Measurements from ENCODE around the gene CLEC1B. TPM values are rescaled to one million over a fixed set of nuclear protein-coding genes. Genes with fewer than 3 reads are reported as not detected.

The CLEC1B gene
- total RNA-seq = not detected

DNA sequence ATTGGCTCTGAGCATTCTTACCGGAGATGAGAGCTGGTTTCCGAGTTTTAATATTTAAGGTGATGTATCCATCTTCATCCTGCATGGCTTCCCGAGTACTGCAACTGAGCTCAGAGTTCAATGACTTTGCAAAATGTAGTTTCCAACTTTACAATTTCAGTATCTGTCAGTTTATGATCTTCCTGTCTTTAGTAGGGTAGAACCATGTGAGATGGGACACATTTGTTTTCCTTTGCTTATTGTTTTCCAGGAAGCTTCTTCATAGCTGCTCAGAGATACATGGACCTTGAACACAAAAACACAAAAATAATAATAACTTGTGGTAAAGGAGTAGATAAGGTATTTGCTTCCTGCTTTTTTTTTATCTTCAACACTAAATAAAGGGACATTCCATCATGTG, at the start of gene CLEC1B:
Gene CLEC1B (minus strand): TSS at position 106 of the 400 bp plus-strand sequence. CDS start 21 bp downstream, at position 85.
- no peak for TF ChIP-seq POLR2A (IDR thresholded peaks at IDR 0.05)
- TF ChIP-seq, protein P1, sequence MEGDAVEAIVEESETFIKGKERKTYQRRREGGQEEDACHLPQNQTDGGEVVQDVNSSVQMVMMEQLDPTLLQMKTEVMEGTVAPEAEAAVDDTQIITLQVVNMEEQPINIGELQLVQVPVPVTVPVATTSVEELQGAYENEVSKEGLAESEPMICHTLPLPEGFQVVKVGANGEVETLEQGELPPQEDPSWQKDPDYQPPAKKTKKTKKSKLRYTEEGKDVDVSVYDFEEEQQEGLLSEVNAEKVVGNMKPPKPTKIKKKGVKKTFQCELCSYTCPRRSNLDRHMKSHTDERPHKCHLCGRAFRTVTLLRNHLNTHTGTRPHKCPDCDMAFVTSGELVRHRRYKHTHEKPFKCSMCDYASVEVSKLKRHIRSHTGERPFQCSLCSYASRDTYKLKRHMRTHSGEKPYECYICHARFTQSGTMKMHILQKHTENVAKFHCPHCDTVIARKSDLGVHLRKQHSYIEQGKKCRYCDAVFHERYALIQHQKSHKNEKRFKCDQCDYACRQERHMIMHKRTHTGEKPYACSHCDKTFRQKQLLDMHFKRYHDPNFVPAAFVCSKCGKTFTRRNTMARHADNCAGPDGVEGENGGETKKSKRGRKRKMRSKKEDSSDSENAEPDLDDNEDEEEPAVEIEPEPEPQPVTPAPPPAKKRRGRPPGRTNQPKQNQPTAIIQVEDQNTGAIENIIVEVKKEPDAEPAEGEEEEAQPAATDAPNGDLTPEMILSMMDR (IDR thresholded peaks at IDR 0.05) = no peak
- DNase-seq (ENCODE audit: low spot score in 2 of 2) = no peak
- no peak within 1 kb of the TSS for H3K4me3 ChIP-seq (ENCODE audit: low read depth, poor library complexity, severe bottlenecking)
- intact Hi-C loops (cut with DNase I; ENCODE audit: low total_unique reads) = no loop called here
- WGBS, 2 donors = 94 to 98% methylated on average over 3 of the region's 3 CpGs

DNA sequence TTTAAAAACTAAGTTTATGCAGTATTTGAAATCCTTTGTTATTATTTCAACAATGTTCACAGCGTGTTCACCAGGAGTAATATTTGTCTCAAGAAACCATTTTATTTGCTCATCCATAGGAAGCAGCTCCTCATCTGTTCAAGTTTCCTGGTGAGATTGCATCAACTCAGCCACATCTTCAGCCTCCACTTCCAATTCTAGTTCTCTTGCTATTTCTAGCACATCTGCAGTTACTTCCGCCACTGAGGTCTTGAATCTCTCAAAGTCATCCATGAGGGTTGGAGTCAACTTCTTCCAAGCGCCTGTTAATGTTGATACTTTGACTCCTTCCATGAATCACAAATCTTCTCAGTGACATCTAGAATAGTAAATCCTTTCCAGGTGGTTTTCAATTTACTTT, 49.6 kb upstream of the CLEC1B start:
- no peak overlapping the region for H3K4me3 ChIP-seq (ENCODE audit: low read depth, poor library complexity, severe bottlenecking)
- intact Hi-C loops (cut with DNase I; ENCODE audit: low total_unique reads) = no loop called here
- no peak for DNase-seq (ENCODE audit: low spot score in 2 of 2)
- 54 to 82% methylated on average over 3 of the region's 3 CpGs for WGBS, 2 donors
- no peak for TF ChIP-seq POLR2A (IDR thresholded peaks at IDR 0.05)

DNA sequence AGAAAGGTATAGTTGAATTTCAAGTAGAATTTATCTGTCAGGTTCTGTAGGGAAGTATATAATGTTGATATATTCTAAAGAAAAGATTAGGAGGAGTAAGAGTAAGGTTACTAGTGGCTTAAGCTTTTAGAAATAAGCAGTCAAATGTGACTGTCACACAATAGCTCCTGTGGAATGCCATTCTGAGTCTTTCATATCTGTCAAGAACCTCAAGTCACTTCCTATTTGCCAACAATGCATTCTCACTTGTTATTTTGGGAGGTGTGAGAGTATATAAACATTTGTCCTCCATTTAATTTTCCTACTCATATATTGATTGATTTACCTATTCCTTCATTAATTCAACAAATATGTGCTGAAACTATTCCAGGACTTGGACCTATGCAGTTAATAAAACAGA, 43.2 kb upstream of the CLEC1B start:
- intact Hi-C loops (cut with DNase I; ENCODE audit: low total_unique reads) = no loop called here
- TF ChIP-seq POLR2A (IDR thresholded peaks at IDR 0.05) = no peak
- H3K4me3 ChIP-seq (ENCODE audit: low read depth, poor library complexity, severe bottlenecking) = no peak overlapping the region
- DNase-seq (ENCODE audit: low spot score in 2 of 2) = no peak

DNA sequence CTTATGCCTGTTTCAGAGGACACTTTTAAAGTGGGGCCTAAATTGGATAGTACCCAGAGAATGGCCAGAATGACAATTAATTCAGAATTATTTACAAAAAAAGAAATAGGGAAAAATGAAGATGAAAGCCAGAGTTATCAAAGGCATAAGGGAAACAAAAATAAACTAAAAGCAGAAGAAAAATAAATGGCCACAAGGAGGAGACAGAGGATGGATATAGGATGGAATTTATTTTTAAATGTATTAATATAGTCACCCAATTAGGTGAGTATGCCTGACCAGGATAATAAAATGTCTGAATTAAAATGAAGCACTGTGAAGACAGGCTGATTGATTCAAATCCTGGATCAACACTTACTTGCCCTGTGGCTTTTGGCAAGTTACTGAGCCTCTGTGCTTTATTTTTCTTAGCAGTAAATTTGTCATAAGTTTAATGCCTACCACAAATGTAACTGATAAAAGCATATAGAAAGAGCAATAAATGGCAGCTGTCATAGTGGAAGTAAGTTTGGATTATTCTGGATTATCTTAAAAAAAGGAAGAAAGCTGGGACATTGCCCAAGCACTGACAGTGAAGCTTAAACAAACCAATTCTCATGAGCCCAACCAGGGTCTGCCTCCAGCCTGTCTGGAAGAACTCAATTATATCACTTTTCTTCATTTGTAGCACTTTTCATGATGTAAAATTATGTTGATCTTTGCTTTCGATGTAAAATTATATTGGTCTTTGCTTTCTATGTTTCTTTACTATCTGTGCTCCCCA, 35.0 kb upstream of the CLEC1B start:
- TF ChIP-seq POLR2A (IDR thresholded peaks at IDR 0.05) = no peak
- TF ChIP-seq, protein P1 (IDR thresholded peaks at IDR 0.05) = no peak
- no peak overlapping the region for H3K4me3 ChIP-seq (ENCODE audit: low read depth, poor library complexity, severe bottlenecking)
- no peak for DNase-seq (ENCODE audit: low spot score in 2 of 2)
- 84 to 90% methylated on average over 1 of the region's 1 CpG for WGBS, 2 donors
- intact Hi-C loops (cut with DNase I; ENCODE audit: low total_unique reads) = loop anchor here (10.0 kb wide), 1 partner anchor 111 kb away; no protein-coding TSS in a partner anchor

DNA sequence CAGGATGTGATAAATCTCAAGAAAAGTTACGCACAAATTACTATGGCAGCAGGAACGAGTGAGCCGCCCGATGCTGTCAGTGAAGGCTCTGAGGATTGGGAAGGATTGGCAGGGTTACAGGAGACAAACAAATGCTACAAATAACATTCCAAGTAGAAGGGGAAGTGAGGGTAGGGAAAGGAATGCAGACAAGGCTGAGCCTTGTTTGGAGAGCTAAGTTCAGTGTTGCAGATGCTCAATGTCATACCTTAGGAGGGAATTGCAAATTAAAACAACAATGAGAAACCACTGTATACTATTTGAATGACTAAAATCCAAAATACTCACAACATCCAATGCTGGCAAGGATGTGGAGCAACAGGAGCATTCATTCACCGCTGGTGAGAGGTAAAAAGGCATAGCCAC, 32.9 kb upstream of the CLEC1B start:
- no peak for DNase-seq (ENCODE audit: low spot score in 2 of 2)
- intact Hi-C loops (cut with DNase I; ENCODE audit: low total_unique reads) = loop anchor here (10.0 kb wide), 1 partner anchor 113 kb away; no protein-coding TSS in a partner anchor
- no peak overlapping the region for H3K4me3 ChIP-seq (ENCODE audit: low read depth, poor library complexity, severe bottlenecking)
- 66 to 67% methylated on average over 5 of the region's 5 CpGs for WGBS, 2 donors
- TF ChIP-seq, protein P1 (IDR thresholded peaks at IDR 0.05) = no peak
- no peak for TF ChIP-seq POLR2A (IDR thresholded peaks at IDR 0.05)

DNA sequence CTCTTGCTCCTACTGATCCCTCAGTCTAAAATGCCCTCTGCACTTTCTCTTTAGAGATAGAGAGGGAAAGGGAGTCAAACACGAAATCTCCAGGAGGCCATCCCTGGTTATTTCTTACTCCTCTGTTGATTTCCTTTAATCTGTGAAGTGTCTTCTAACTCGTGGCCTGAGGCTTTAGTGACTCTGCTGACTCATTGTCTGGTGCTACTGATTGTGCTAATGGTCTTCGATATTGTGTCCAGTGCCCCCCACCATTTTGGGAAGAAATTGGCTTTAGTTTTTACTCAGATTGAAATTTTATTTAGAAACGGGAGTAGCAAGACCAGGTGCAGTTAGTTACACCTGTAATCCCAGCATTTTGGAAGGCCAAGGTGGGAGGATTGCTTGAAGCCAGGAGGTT, 32.4 kb upstream of the CLEC1B start:
- intact Hi-C loops (cut with DNase I; ENCODE audit: low total_unique reads) = loop anchor here (10.0 kb wide), 1 partner anchor 113 kb away; no protein-coding TSS in a partner anchor
- TF ChIP-seq, protein P1 (IDR thresholded peaks at IDR 0.05) = no peak
- TF ChIP-seq POLR2A (IDR thresholded peaks at IDR 0.05) = no peak

DNA sequence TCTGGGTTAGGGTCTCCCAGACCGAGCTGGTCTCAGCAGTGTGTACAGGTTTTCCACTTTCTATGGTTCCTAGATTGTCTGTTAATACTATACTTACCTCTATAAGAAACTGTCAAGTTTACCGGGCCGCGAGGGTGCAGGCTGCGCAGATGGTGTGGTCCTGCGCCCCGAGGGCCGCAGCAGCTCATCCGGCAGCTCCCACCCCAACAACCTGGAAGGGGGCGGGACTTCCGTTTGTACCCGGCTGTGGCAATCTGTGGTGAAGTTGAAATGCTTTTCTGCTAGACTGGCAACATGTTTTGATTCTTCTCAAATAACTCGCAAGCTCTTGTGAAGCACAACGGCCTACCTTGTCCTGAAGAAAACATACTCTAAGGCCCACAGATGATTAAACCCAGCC, 31.5 kb upstream of the CLEC1B start, which contains the start of gene CLEC9A:
Gene CLEC9A (plus strand): TSS at position 237 of the 400 bp plus-strand sequence. CDS start 22,006 bp downstream, outside the sequence.
- intact Hi-C loops (cut with DNase I; ENCODE audit: low total_unique reads) = loop anchor here (10.0 kb wide), 1 partner anchor 114 kb away; no protein-coding TSS in a partner anchor
- DNase-seq (ENCODE audit: low spot score in 2 of 2) = no peak
- TF ChIP-seq POLR2A (IDR thresholded peaks at IDR 0.05) = no peak
- no peak within 1 kb of the TSS for H3K4me3 ChIP-seq (ENCODE audit: low read depth, poor library complexity, severe bottlenecking)
- WGBS, 2 donors = 91 to 95% methylated on average over 14 of the region's 14 CpGs

More for the DNA sequence above, 32.4 kb upstream of the CLEC1B start:
- no peak overlapping the region for H3K4me3 ChIP-seq (ENCODE audit: low read depth, poor library complexity, severe bottlenecking)
- DNase-seq (ENCODE audit: low spot score in 2 of 2) = no peak
- 72 to 77% methylated on average over 4 of the region's 4 CpGs for WGBS, 2 donors
